ENCODE measurements around the gene TTC36.
"Not testable (repeated sequence)": the region's sequence is repeated elsewhere in the genome, so short reads cannot be mapped to it uniquely, and the experiment has no call there.

The TTC36 gene

GRCh38 chr11:118565051-118565450 is 37.8 kb downstream of the TTC36 start:
- Histone ChIP-seq H3K27me3 (replicated peaks in 2 of 5; ENCODE audit: control insufficient read depth in 4 of 5, insufficient read depth in 5 of 5, low read length in 4 of 5) (no peaks in the 10 kb centered on the region), H3K36me3 (ENCODE audit: control insufficient read depth in 4 of 4, insufficient read depth in 4 of 4, low read length in 3 of 4) (peaks cover 0 to 3% (median under 1%) of the 10 kb centered on the region in 4 experiments), H3K27ac (ENCODE audit: insufficient read depth in 1 of 2, low read depth in 1 of 2, low read length in 2 of 2, poor library complexity in 1 of 2, severe bottlenecking in 2 of 2) (peak overlapping the region; percentile 22 to 59), H3K4me3 (ENCODE audit: control insufficient read depth in 1 of 7, extremely low read depth in 1 of 7, insufficient read depth in 4 of 7, low read depth in 2 of 7, low read length in 6 of 7) (peak overlapping the region in 4 of 7 experiments; percentile 11 to 79 (median 34)), H3K9me3 (ENCODE audit: control extremely low read depth in 1 of 5, control insufficient read depth in 4 of 5, insufficient read depth in 2 of 5, low read depth in 1 of 5, low read length in 4 of 5) (no peaks in the 10 kb centered on the region), H3K4me1 (ENCODE audit: control extremely low read depth in 1 of 4, control insufficient read depth in 4 of 4, insufficient read depth in 4 of 4, low read length in 3 of 4) (peaks cover 3 to 9% (median 6%) of the 10 kb centered on the region in 4 experiments)
- POLR2A ChIA-PET, result no interaction called here
- 67% methylated on average over 2 of the region's 5 CpGs for WGBS (ENCODE audit: insufficient coverage)
- CTCF ChIA-PET, result no interaction called here
- DNase-seq, result peak in 2 of 3 donors; percentile 2 to 3

GRCh38 chr11:118569670-118570069 is 42.4 kb downstream of the TTC36 start:
- Histone ChIP-seq H3K9me3 (ENCODE audit: control extremely low read depth in 1 of 5, control insufficient read depth in 4 of 5, insufficient read depth in 2 of 5, low read depth in 1 of 5, low read length in 4 of 5) (no peaks in the 10 kb centered on the region), H3K27ac (ENCODE audit: insufficient read depth in 1 of 2, low read depth in 1 of 2, low read length in 2 of 2, poor library complexity in 1 of 2, severe bottlenecking in 2 of 2) (no peak overlapping the region), H3K27me3 (replicated peaks in 2 of 5; ENCODE audit: control insufficient read depth in 4 of 5, insufficient read depth in 5 of 5, low read length in 4 of 5) (no peaks in the 10 kb centered on the region), H3K4me3 (ENCODE audit: control insufficient read depth in 1 of 7, extremely low read depth in 1 of 7, insufficient read depth in 4 of 7, low read depth in 2 of 7, low read length in 6 of 7) (no peak overlapping the region), H3K4me1 (ENCODE audit: control extremely low read depth in 1 of 4, control insufficient read depth in 4 of 4, insufficient read depth in 4 of 4, low read length in 3 of 4) (peaks cover 10 to 28% (median 19%) of the 10 kb centered on the region in 4 experiments), H3K36me3 (ENCODE audit: control insufficient read depth in 4 of 4, insufficient read depth in 4 of 4, low read length in 3 of 4) (no peaks in the 10 kb centered on the region)
- WGBS (ENCODE audit: insufficient coverage), result no CpG with 5 or more reads among the region's 2 CpGs
- POLR2A ChIA-PET, result no interaction called here
- no peak for DNase-seq
- CTCF ChIA-PET, result interaction anchor here (1.1 to 1.7 kb wide), 3 partner anchors 40 to 84 kb away, joined by 3 to 4 read pairs (median 3); no protein-coding TSS in a partner anchor

GRCh38 chr11:118570787-118571186 is 43.5 kb downstream of the TTC36 start:
- H3K27ac ChIP-seq (ENCODE audit: insufficient read depth in 1 of 2, low read depth in 1 of 2, low read length in 2 of 2, poor library complexity in 1 of 2, severe bottlenecking in 2 of 2), result no peak overlapping the region
- H3K4me3 ChIP-seq (ENCODE audit: control insufficient read depth in 1 of 7, extremely low read depth in 1 of 7, insufficient read depth in 4 of 7, low read depth in 2 of 7, low read length in 6 of 7), result no peak overlapping the region
- WGBS (ENCODE audit: insufficient coverage), result no CpG with 5 or more reads among the region's 1 CpG
- H3K27me3 ChIP-seq (replicated peaks in 2 of 5; ENCODE audit: control insufficient read depth in 4 of 5, insufficient read depth in 5 of 5, low read length in 4 of 5), result no peaks in the 10 kb centered on the region
- POLR2A ChIA-PET, result no interaction called here
- no peak for DNase-seq
- H3K9me3 ChIP-seq (ENCODE audit: control extremely low read depth in 1 of 5, control insufficient read depth in 4 of 5, insufficient read depth in 2 of 5, low read depth in 1 of 5, low read length in 4 of 5), result no peaks in the 10 kb centered on the region
- H3K4me1 ChIP-seq (ENCODE audit: control extremely low read depth in 1 of 4, control insufficient read depth in 4 of 4, insufficient read depth in 4 of 4, low read length in 3 of 4), result peaks cover 5 to 25% (median 16%) of the 10 kb centered on the region in 4 experiments
- CTCF ChIA-PET, result interaction anchor here (1.1 kb wide), 1 partner anchor 85 kb away, joined by 3 read pairs; no protein-coding TSS in a partner anchor
- no peaks in the 10 kb centered on the region for H3K36me3 ChIP-seq (ENCODE audit: control insufficient read depth in 4 of 4, insufficient read depth in 4 of 4, low read length in 3 of 4)

- WGBS (ENCODE audit: insufficient coverage), result 0% methylated on average over 4 of the region's 15 CpGs
- ChIA-PET CTCF (interaction anchor here (1.2 kb wide), 1 partner anchor 42 kb away, joined by 3 read pairs; no protein-coding TSS in a partner anchor), POLR2A (interaction anchor here (0.5 to 1.2 kb wide), 2 partner anchors 31 to 354 kb away, joined by 3 to 4 read pairs; partner anchors contain the start of gene BCL9L)
- Histone ChIP-seq H3K4me3 (ENCODE audit: control insufficient read depth in 1 of 7, extremely low read depth in 1 of 7, insufficient read depth in 4 of 7, low read depth in 2 of 7, low read length in 6 of 7) (peak overlapping the region; percentile 23 to 97 (median 85)), H3K27ac (ENCODE audit: insufficient read depth in 1 of 2, low read depth in 1 of 2, low read length in 2 of 2, poor library complexity in 1 of 2, severe bottlenecking in 2 of 2) (peak overlapping the region; percentile 46 to 96), H3K4me1 (ENCODE audit: control extremely low read depth in 1 of 4, control insufficient read depth in 4 of 4, insufficient read depth in 4 of 4, low read length in 3 of 4) (peaks cover 5 to 25% (median 16%) of the 10 kb centered on the region in 4 experiments)
- not testable (repeated sequence) for H3K9me3 ChIP-seq (ENCODE audit: control extremely low read depth in 1 of 5, control insufficient read depth in 4 of 5, insufficient read depth in 2 of 5, low read depth in 1 of 5, low read length in 4 of 5); H3K27me3 ChIP-seq (replicated peaks in 2 of 5; ENCODE audit: control insufficient read depth in 4 of 5, insufficient read depth in 5 of 5, low read length in 4 of 5); H3K36me3 ChIP-seq (ENCODE audit: control insufficient read depth in 4 of 4, insufficient read depth in 4 of 4, low read length in 3 of 4)
- peak in 2 of 3 donors; percentile 15 to 23 for DNase-seq
These were observed 44.4 kb downstream of the TTC36 start for GRCh38 chr11:118571701-118572060.

- Histone ChIP-seq H3K9me3 (ENCODE audit: control extremely low read depth in 1 of 5, control insufficient read depth in 4 of 5, insufficient read depth in 2 of 5, low read depth in 1 of 5, low read length in 4 of 5) (no peaks in the 10 kb centered on the region), H3K4me3 (ENCODE audit: control insufficient read depth in 1 of 7, extremely low read depth in 1 of 7, insufficient read depth in 4 of 7, low read depth in 2 of 7, low read length in 6 of 7) (peak within 1 kb of the TSS; percentile 82 to 98 (median 92)), H3K4me1 (ENCODE audit: control extremely low read depth in 1 of 4, control insufficient read depth in 4 of 4, insufficient read depth in 4 of 4, low read length in 3 of 4) (peaks cover 5 to 25% (median 16%) of the 10 kb centered on the region in 4 experiments), H3K36me3 (ENCODE audit: control insufficient read depth in 4 of 4, insufficient read depth in 4 of 4, low read length in 3 of 4) (peaks cover 0 to 2% (median under 1%) of the 10 kb centered on the region in 4 experiments), H3K27ac (ENCODE audit: insufficient read depth in 1 of 2, low read depth in 1 of 2, low read length in 2 of 2, poor library complexity in 1 of 2, severe bottlenecking in 2 of 2) (peak within 1 kb of the TSS; percentile 85 to 96), H3K27me3 (replicated peaks in 2 of 5; ENCODE audit: control insufficient read depth in 4 of 5, insufficient read depth in 5 of 5, low read length in 4 of 5) (no peaks in the 10 kb centered on the region)
- CTCF ChIA-PET, result interaction anchor here (1.1 to 1.2 kb wide), 2 partner anchors 17 to 43 kb away, joined by 3 read pairs; no protein-coding TSS in a partner anchor
- WGBS (ENCODE audit: insufficient coverage), result under 1% methylated on average over 34 of the region's 55 CpGs
- POLR2A ChIA-PET, result interaction anchor here (0.5 to 1.2 kb wide), 3 partner anchors 31 to 353 kb away, joined by 3 to 4 read pairs (median 3); partner anchors contain the start of gene BCL9L
- DNase-seq, result peak; percentile 87 to 90 (median 87)
These were observed 45.0 kb downstream of the TTC36 start, which contains the start of gene ARCN1 for GRCh38 chr11:118572061-118572980. Gene ARCN1, plus strand, starts transcription at chr11:118572409. Its CDS starts 139 bp downstream, at chr11:118572548.

GRCh38 chr11:118572981-118573550 is 45.8 kb downstream of the TTC36 start:
- WGBS (ENCODE audit: insufficient coverage), result 0% methylated on average over 2 of the region's 10 CpGs
- ChIA-PET CTCF (interaction anchor here (1.1 to 2.3 kb wide), 3 partner anchors 16 to 44 kb away, joined by 3 to 9 read pairs (median 3); no protein-coding TSS in a partner anchor), POLR2A (interaction anchor here (0.6 to 1.2 kb wide), 2 partner anchors 76 to 353 kb away, joined by 3 read pairs; partner anchors contain the start of gene BCL9L)
- H3K9me3 ChIP-seq (ENCODE audit: control extremely low read depth in 1 of 5, control insufficient read depth in 4 of 5, insufficient read depth in 2 of 5, low read depth in 1 of 5, low read length in 4 of 5), result no peaks in the 10 kb centered on the region
- H3K4me3 ChIP-seq (ENCODE audit: control insufficient read depth in 1 of 7, extremely low read depth in 1 of 7, insufficient read depth in 4 of 7, low read depth in 2 of 7, low read length in 6 of 7), result peak overlapping the region; percentile 82 to 98 (median 92)
- H3K27me3 ChIP-seq (replicated peaks in 2 of 5; ENCODE audit: control insufficient read depth in 4 of 5, insufficient read depth in 5 of 5, low read length in 4 of 5), result no peaks in the 10 kb centered on the region
- DNase-seq, result peak; percentile 21 to 66 (median 50)
- peaks cover 5 to 25% (median 16%) of the 10 kb centered on the region in 4 experiments for H3K4me1 ChIP-seq (ENCODE audit: control extremely low read depth in 1 of 4, control insufficient read depth in 4 of 4, insufficient read depth in 4 of 4, low read length in 3 of 4)
- peak overlapping the region; percentile 85 to 96 for H3K27ac ChIP-seq (ENCODE audit: insufficient read depth in 1 of 2, low read depth in 1 of 2, low read length in 2 of 2, poor library complexity in 1 of 2, severe bottlenecking in 2 of 2)
- H3K36me3 ChIP-seq (ENCODE audit: control insufficient read depth in 4 of 4, insufficient read depth in 4 of 4, low read length in 3 of 4), result peaks cover 0 to 3% (median 1%) of the 10 kb centered on the region in 4 experiments

All from common myeloid progenitor, CD34-positive (primary cell).